NCI-H2107 (cell line): Measurements from ENCODE around the gene CPPED1.
"Not testable (repeated sequence)": the region's sequence is repeated elsewhere in the genome, so short reads cannot be mapped to it uniquely, and the experiment has no call there.

ENCODE experiments used
- DNase-seq: peaks from one replicate; lab custom pipeline; 2025; lab: John Stamatoyannopoulos, UW

CPPED1 gene

GRCh38 chr16:12802048-12802447 is 1.6 kb downstream of the CPPED1 start:
- DNase-seq: no peak

DNA sequence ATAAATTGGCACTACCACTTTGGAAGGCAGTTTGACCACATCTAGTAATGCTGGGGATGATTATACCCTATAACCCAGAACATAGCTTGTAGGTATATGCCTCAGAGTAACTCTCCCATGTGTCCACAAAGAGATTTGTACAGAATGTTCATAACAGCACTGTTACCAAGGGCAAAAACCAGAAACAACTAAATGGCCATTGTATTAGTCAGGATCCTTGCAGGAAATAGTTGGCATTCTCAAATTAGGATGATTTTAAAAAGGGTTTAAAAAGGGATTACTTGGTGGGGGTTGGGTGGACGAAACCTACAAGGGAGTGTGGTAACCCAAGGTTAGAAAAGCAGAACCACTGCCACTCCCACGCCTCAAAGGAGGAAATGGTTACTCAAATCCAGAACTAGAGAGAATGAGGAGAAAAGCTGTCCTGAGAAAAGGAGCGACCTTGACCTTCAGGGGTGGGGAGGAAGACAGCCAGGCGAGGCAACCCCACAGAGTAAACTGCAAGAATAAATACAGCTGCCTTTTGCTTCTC is 2.1 kb downstream of the CPPED1 start:
- no peak for DNase-seq

GRCh38 chr16:12800817-12801216 is 2.9 kb downstream of the CPPED1 start:
- DNase-seq: no peak

DNA sequence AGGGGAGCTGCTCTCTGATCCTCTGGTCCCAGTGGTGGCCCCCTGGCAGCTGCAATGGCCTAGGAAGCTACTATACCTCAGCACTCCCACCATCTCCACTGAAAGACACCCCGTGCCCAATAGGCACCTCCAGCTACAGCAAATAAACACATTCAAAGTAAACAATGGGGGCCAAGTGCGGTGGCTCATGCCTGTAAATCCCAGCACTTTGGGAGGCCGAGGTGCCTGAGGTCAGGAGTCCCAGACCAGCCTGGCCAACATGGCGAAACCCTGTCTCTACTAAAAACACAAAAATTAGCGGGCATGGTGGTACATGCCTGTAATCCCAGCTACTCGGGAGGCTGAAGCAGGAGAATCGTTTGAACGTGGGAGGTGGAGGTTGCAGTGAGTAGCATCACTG is 3.7 kb downstream of the CPPED1 start:
- not testable (repeated sequence) for DNase-seq

DNA sequence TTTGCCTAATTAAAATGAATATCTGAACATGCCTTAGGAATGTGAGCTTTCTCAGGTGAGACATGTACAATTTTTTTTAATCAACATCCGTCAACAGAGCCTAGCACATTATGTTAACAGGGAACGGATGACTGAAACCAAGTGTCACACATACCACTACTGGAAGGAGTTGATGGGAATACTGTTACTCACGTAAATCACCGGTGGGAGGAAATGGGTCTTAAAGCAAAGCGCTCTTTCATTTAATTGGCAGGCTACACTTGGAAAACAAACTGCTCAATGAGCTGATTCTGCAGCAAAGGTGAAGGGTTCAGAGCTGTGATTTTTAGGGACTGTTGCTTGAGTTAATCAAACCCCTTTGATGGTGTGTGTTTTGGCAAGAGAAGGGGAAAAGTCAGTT is 4.8 kb downstream of the CPPED1 start:
- no peak for DNase-seq

GRCh38 chr16:12798171-12798570 is 5.5 kb downstream of the CPPED1 start:
- no peak for DNase-seq

- no peak for DNase-seq
Observed at GRCh38 chr16:12796498-12796897, 7.2 kb downstream of the CPPED1 start.

GRCh38 chr16:12794486-12795387 is 8.9 kb downstream of the CPPED1 start:
- DNase-seq: no peak

DNA sequence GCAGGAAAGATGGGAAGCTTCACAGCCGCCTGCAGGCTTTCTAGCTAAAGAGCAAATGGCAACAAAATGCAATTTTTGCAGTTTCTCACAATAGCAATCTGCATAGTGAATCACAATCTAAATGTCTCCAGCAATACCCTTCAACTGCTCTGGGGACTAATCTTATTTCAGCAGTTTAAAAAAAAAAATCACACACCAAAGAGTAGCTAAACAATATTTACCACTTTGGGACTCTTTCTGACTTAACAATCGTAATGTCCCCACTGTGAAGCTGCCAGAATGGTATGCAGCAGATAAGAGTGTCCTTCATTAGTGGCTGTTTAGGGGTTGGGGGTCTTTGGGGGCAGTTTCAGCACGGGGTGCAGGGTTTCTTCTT is 9.8 kb downstream of the CPPED1 start:
- no peak for DNase-seq

- DNase-seq: no peak
Observed at GRCh38 chr16:12793120-12793864, 10.4 kb downstream of the CPPED1 start.

GRCh38 chr16:12792528-12792927 is 11.2 kb downstream of the CPPED1 start:
- not testable (repeated sequence) for DNase-seq

DNA sequence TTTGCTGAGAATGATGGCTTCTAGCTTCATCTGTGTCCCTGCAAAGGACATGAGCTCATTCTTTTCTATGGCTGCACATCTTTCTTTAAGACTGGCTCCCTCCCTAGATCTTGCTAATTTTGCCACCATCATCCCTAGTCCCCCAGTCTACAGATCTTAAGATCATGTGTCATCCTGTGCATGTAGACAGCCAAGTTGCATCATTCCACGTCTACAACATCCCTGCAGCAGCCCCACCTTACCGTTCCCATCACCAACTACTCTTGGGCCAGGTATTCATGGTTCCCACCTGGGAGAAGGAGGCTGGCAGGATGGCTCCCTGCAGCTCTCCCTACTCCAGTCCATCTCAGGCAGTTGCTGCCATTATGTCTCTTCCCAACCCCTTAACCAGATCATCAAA is 12.3 kb downstream of the CPPED1 start:
- DNase-seq: no peak

GRCh38 chr16:12788758-12789157 is 14.9 kb downstream of the CPPED1 start:
- DNase-seq: no peak

GRCh38 chr16:12786081-12786480 is 17.6 kb downstream of the CPPED1 start:
- no peak for DNase-seq

- DNase-seq: no peak
Observed at GRCh38 chr16:12784076-12784475, 19.6 kb downstream of the CPPED1 start.

GRCh38 chr16:12781777-12782176 is 21.9 kb downstream of the CPPED1 start:
- no peak for DNase-seq

- no peak for DNase-seq
Observed at GRCh38 chr16:12780467-12780866, 23.2 kb downstream of the CPPED1 start.

DNA sequence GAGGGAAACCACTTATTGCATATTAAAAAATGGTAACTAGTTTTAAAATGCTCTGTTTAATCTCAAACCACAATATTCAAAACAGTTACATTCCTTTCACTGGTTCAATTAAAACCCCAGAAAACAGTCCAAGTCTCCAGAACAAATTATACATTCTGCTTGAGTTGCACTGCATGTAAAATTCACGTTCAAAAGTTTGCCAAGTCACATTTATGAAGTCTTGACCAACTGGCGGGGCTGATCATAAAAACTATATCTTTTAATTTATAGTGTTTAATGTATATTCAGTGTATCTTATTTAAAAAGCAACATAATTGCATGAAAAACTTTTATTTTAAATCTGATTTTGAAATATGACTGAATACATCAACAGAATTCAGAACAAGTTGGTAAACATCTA is 25.0 kb downstream of the CPPED1 start:
- no peak for DNase-seq

DNA sequence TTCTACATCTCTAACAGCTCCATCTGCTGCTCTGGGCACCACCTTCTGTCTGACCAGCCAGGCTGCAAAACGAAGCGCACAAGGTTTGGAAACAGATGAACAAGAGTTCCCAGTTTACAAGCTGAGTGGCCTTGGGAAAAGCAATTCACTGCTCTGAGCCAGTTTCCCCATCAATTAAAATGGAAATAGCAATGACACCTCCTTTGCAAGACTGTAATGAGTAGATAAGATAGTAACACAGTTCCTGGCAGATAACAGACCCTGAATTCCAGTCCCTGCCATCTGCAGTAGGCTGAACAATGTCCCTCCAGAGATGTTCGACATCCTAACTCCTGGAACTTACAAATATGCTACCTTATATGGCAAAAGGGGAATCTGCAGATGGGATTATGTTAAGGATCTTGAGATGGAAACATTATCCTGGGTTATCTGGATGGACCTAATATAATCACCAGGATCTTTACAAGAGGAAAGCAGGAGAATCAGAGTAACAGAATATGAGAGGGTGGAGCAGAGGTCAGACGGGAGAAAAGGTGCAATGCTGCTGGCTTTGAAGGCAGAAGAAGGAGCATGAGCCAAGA is 27.9 kb downstream of the CPPED1 start:
- DNase-seq: no peak

DNA sequence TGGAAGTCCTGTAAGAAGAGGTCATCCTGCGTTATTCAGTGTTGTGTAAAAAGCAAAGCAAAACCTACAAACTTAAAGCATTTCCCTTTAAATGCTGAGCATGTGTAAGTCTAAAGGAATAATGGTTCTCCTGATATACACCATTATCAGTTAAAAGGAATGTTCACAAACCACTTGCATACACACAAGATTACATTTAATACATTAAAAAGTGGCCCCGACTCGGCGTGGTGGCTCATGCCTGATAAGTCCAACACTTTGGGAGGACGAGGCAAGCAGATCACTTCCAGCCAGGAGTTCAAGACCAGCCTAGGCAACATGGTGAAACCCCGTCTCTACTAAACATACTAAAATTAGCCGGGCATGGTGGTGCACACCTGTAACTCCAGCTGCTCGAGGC is 30.5 kb downstream of the CPPED1 start:
- DNase-seq: no peak

DNA sequence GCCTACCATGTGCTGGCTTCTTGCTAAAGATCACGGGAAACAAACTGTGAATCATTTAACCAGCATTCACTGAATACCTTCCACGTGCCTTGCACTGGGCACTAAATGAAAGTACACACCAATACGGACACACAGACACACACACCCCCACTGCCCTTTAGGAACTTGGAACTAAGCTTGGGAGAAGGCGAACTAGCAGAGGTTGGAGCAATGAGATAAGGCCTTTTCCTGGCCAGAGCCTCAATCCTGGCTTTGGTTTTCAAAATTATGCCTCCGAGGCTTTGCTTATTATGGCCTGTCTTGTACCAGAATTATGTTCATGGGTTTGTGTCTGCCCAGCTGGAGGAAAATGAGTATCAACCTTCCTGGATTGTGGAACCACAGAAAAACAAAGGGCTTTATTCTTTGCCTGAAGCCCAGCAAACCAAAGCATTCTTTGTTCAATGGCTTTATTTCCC is 32.3 kb downstream of the CPPED1 start:
- DNase-seq: no peak

DNA sequence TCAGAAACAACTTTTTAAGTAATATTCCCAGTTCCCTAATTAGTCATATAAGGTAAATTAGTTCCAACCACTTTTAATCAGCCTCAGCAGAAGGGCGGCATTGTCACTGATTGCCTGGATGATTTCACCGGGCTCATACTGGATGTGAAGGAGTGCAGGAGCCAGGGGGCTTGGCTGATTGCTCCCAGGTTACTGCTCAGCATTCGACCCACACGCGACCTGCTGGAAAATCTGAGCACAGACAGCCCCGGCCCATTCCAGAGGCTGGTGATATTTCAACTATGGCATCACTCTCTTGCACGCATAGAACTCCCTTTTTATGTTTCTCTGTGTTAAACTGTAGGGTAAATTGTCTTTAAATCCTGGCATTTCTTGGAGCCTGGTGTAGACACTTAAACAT is 34.2 kb downstream of the CPPED1 start:
- DNase-seq: no peak

GRCh38 chr16:12767897-12768296 is 35.8 kb downstream of the CPPED1 start:
- no peak for DNase-seq
